GM12892 (cell line): Measurements from ENCODE around the gene GPX4.
A peak's percentile ranks its signal among the peaks of the same experiment; 100 is the strongest.
"Not testable (repeated sequence)": the region's sequence is repeated elsewhere in the genome, so short reads cannot be mapped to it uniquely, and the experiment has no call there.

ENCODE experiments used
- DNase-seq: peaks from one replicate; pipeline ENCODE4 v3.0.0; 2011; ENCODE audit not compliant: insufficient read length
- FAIRE-seq: peaks from 2 replicates; lab custom pipeline; 2011; peaks lifted over from hg19 to GRCh38; lab: Jason Lieb, UNC
- POLR2A ChIP-seq: IDR thresholded peaks from 2 replicates; pipeline ENCODE4 v1.6.1; 2011; ENCODE audit warnings: low read depth, low read length, control low read depth
- POLR2AphosphoS5 ChIP-seq: IDR thresholded peaks from 2 replicates; pipeline ENCODE4 v1.6.1; 2011; ENCODE audit warnings: low read depth, low read length, control low read depth
- TAF1 ChIP-seq: IDR thresholded peaks from 2 replicates; pipeline ENCODE4 v1.6.1; 2011; ENCODE audit warnings: low read depth, mild to moderate bottlenecking, control low read depth, low read length, borderline replicate concordance

GPX4 gene

DNA sequence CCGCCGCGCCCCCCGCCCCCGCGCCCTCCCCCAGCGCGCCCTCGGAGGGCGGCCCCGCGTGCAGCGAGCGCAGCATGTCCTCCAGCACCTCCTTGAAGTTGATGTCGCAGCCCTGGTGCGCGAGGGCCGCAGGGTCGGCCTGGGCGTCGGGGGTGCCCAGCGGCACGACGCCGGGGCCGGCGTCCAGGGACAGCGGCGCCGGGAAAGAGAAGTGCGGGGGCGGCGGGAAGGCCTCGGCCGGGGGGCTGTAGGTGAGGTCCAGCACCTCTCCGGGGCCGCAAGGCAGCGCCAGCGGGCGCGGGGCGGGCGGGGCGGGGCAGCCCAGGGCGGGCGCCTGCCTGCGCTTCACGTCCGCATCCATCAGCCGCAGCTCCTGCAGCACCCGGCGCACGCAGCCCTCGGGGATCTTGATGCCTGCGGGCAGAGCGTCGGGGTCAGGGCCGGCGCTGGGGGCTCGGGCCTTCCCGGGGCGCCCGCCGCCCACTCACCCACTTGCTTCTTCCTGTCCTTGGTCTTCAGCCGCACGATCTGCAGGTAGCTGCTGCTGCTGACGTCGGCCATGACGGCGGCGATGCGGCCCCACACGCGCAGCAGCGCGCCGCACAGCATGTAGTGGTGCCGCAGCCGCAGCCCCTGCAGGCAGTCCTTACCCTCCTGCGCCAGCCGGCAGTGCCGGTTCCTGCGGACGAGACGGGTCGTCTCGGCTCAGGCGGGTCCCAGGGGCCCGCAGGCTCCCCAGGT is 4.7 kb downstream of the GPX4 start:
- TF ChIP-seq POLR2A: peak; percentile 16; the same call in 1 of the 2 replicates
- TF ChIP-seq POLR2AphosphoS5: peak; percentile 45; the same call in 1 of the 2 replicates
- no peak for TF ChIP-seq TAF1
- FAIRE-seq (no peak), DNase-seq (no peak)

DNA sequence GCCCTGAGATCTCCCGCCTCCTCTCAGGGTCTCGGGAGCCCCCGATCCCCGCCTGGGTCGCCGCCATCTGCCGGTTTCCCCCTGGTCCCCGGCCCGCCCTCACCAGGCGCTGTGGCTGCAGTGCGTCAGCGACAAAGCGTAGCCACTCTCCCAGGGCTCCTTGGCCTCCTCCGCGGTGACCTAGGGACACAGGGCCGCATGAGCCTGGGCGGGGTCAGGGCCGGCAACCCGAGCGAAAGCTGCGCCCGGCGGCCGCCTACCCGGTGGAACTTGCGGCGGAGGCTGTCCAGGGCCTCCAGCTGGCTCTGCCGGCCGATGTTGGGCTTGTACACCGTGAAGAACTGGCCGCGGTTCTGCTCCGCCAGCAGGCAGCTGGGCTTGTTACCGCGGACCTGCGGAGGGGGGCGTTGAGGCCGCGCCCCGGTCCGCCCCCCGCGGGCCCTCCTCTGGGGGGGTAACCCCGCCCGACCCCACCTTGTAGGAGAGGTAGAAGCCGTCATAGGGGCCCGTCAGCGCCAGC is 5.3 kb downstream of the GPX4 start:
- FAIRE-seq: no peak
- DNase-seq: no peak
- TF ChIP-seq TAF1: no peak

DNA sequence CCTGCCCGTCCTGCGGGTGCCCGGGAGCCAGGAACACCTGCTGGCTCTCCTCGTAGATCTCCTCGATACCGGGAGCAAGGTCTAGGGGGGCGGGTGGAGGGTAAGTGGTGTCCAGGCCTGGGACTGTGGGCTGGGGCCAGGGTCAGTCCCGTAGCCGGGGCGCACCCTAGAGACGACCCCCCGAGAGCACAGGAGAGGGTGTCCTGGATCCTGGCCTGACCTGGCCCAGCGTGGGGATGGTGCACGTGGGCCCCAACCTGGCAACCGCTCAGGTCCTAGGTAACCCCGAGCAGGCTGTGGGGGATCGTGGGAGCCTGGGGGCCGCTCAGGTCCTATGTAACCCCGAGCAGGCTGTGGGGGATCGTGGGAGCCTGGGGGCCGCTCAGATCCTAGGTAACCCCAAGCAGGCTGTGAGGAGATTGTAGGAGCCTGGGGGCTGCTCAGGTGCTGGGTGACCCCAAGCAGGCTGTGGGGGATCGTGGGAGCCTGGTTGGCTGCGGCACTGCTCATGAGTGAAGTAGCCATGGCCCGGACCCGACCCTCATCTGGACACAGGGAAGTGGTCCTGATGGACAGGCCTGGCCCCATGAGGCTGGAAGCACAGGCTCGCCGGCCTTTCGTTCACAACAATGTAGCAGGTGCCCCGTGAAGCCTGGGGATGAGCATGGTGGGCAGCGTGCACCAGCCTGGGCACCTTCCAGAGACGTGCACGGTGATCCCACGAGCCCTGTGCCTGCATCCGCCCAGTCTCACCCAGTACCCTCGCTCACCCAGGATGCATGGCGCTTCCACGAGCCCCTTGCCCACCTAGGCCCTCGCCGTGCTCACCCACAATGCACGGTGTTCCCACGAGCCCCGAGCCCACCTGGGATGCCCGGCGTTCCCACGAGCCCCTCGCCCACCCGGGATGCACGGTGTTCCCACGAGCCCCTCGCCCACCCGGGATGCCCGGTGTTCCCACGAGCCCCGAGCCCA is 6.2 kb downstream of the GPX4 start:
- DNase-seq: no peak
- TF ChIP-seq POLR2AphosphoS5: no peak
- no peak for TF ChIP-seq TAF1
- TF ChIP-seq POLR2A: no peak
- FAIRE-seq: no peak

DNA sequence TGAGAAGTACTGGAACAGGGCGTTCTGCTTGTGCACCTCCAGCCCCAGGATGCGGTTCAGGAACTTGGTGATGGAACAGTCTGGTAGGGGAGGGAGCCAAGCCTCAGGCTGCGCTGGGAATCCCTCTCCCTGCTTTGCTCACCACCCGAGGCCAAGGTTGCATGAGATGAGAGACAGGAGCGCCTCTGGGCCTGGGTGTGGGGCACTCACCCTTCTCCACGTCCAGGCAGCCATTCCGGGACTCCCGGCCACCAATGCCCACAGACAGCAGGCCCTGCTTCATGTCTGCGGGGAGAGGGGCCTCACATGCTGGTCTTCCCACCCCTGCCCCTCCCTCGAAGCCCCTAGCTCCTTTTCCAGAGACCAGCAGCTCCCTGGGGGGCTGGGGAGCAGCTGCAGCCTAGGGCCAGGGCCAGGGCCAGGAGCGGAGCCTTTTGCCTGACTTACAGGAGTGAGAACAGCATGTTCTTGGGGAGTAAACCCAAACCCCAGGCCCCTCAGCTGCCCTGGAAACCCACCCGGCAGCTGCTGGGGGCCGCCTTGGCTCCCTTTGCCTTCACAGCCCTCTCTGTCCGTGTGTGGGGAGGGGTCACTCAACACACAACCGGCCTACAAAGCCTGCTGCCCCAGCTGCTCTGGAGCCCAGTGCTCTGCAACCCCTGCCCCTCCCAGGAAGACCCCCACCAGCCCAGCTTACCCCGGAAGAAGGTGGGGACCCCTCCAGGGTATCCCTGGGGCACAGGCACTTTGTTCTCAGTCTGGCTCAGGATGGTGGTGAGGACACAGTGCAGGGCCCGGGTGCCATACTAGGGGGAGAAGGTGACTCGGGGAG is 7.2 kb downstream of the GPX4 start:
- FAIRE-seq (no peak), DNase-seq (no peak)
- TF ChIP-seq POLR2A (no peak), TAF1 (no peak), POLR2AphosphoS5 (no peak)

DNA sequence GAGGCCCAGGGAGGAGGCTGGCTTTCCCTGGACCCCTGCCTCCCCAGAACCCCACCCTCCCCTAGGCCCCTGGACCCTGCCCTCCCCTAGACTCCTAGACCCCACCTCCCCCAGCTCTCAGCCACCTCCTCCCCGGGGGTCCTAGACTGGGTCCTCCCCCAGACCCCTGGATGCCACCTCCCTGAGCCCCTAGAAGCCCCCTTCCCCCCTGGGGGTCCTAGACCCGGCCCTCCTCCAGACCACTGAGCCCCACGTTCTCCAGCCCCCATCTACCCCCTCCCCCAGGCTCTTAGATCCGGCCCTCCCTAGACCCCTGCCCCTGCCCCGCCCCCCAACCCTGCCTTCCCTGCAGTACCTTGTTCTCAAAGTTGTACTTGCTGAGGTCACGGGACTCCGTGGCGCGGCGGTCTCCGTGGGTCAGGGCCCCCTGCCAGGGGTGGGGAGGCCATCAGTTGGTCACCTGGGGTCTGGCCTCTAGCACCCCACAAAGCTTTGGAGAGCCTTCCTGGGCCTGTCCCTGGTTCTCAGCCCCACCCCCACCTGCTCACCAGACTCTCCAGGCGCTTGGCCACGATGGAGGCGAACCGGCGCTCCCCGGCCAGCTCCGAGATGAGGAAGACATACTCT is 8.0 kb downstream of the GPX4 start:
- FAIRE-seq: no peak
- no peak for TF ChIP-seq TAF1
- TF ChIP-seq POLR2AphosphoS5: no peak
- TF ChIP-seq POLR2A: no peak
- no peak for DNase-seq

DNA sequence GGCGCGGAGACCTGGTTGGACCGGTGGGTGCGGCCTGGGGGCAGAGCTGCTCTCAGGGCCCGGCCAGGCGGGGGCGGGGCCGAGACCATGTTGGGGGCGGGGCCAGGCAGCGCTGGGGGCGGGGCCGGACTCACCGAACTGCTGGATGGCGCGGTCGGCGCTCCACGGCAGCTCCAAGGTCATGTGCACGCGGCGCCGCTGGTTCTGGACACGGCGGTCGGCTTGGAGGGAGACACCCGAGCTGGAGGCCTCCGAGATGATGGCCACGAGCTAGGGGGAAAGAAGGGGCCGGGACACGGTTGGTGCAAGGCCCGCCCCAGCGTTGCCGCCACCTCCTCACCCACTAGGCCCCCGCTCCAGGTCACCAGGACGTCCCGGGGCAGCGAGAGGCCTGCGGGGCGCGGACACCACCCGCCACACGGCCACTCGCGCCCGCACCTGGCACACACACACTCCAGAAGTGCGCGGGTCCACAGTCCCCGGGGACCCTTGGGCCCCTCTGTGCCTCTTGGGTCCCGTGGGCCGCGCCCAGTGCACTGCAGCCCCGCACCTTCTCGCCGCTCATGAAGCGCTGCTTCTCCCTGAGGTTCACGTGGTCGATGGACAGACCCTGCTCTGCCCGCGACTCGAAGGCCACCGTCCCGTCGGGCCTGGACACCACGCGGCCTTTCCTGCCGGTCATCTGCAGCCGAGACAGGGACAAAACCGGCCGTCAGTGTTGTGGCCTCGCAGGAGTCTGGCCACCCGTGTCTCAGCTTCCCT is 8.7 kb downstream of the GPX4 start:
- FAIRE-seq (no peak), DNase-seq (no peak)
- TF ChIP-seq TAF1 (no peak), POLR2AphosphoS5 (no peak), POLR2A (no peak)

DNA sequence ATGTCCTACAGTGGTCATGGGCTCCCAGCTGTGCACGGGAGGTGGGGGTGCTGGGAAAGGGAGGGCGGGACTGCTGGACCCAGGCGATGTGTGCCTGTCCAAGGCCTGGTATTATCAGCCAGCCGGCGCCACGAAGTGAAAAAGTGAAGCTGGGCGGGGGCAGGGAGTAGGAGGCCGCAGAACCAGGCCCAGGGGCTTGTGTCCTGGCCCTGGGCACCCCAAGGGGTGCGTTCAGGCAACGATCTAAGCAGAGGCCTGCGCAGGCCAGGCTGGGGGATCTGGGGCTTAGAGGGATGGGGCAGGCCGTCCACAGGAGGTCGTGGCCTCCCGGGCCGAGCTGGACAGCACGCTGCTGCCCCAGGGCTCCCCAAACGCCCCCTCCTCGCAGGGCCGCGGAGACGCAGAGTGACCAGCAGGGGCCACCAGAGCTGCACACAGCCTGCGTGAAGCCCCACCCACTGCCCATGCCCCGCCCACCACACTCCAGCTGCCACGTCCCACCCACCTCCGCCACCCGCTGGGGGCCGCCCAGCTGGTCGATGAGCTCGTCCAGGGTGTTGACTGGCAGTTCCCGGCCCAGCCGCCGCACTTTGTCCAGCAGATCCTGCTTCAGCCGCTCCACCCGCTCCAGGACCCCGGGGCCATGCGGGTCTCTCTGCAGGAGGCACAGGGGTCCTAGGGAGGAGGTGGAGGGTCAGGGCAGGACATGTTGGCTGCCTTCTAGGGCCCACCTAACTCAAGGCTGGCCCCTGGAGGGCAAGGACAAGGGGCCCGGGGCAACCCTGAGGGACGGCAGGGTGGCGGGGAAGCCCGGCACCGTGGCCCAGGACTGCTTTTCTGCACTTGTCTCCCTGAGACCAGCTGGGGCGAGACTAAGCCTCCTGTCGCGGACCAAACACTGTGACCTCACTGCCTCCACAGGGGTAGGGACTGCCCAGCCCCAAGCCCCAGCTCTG is 9.5 kb downstream of the GPX4 start:
- FAIRE-seq: peak; percentile 96
- peak; percentile 99 for DNase-seq
- TF ChIP-seq POLR2A (peak; percentile 16; the same call in 1 of the 2 replicates), TAF1 (no peak), POLR2AphosphoS5 (0 out of 2 replicates have a peak, but pooled peaks have one; percentile 49)

DNA sequence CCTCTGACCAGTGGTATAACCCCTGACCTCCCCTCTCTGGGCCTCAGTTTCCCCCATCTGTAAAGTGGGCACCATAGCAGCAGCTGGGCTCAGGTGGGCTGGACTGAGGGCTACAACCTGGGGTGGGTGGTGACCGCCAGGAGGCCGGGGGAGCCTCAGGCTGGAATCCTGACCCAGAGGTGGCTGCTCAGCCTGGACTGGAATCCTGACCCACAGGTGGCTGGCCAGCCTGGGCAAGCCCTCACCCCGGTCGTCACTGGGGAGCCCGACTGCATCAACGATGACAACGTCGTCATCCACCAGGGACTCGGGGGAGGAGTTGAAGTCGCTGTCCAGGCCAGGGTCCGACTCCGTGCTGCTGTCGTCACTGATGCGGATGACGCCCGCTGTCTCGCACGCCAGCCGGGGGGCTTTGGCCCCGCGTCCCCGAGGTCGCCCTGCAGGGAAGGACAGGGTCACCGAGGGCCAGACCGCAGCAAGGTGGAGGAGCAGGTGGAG is 10.2 kb downstream of the GPX4 start:
- no peak for TF ChIP-seq POLR2AphosphoS5
- no peak for TF ChIP-seq TAF1
- TF ChIP-seq POLR2A: no peak
- FAIRE-seq (no peak), DNase-seq (no peak)

DNA sequence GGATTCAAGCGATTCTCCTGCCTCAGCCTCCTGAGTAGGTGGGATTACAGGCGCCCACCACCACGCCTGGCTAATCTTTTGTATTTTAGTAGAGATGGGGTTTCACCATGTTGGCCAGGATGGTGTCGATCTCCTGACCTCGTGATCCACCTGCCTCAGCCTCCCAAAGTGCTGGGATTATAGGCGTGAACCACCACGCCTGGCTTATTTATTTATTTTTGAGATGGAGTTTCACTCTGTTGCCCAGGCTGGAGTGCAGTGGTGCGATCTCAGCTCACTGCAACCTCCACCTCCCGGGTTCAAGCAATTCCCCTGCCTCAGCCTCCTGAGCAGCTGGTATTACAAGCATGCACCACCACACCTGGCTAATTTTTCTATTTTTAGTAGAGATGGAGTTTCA is 10.9 kb downstream of the GPX4 start:
- FAIRE-seq, DNase-seq: not testable (repeated sequence)
